Measurements from ENCODE around the gene TMEM167B.

- TF ChIP-seq, protein P1, sequence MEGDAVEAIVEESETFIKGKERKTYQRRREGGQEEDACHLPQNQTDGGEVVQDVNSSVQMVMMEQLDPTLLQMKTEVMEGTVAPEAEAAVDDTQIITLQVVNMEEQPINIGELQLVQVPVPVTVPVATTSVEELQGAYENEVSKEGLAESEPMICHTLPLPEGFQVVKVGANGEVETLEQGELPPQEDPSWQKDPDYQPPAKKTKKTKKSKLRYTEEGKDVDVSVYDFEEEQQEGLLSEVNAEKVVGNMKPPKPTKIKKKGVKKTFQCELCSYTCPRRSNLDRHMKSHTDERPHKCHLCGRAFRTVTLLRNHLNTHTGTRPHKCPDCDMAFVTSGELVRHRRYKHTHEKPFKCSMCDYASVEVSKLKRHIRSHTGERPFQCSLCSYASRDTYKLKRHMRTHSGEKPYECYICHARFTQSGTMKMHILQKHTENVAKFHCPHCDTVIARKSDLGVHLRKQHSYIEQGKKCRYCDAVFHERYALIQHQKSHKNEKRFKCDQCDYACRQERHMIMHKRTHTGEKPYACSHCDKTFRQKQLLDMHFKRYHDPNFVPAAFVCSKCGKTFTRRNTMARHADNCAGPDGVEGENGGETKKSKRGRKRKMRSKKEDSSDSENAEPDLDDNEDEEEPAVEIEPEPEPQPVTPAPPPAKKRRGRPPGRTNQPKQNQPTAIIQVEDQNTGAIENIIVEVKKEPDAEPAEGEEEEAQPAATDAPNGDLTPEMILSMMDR (conservative IDR thresholded peaks at IDR 0.05), result no peak
- TF ChIP-seq EZH2 (IDR thresholded peaks at IDR 0.05; ENCODE audit: low read depth), result no peak
Measured at GRCh38 chr1:109137958-109138357, 47.4 kb downstream of the TMEM167B start.

Data from PC-9 (cell line).